ENCODE results near the gene AUP1. TPM values are rescaled to one million over a fixed set of nuclear protein-coding genes. Genes with fewer than 3 reads are reported as not detected.

Gene AUP1
- total RNA-seq, 4 donors from 2014 or later: 79.9 to 142 (median 105) TPM

DNA sequence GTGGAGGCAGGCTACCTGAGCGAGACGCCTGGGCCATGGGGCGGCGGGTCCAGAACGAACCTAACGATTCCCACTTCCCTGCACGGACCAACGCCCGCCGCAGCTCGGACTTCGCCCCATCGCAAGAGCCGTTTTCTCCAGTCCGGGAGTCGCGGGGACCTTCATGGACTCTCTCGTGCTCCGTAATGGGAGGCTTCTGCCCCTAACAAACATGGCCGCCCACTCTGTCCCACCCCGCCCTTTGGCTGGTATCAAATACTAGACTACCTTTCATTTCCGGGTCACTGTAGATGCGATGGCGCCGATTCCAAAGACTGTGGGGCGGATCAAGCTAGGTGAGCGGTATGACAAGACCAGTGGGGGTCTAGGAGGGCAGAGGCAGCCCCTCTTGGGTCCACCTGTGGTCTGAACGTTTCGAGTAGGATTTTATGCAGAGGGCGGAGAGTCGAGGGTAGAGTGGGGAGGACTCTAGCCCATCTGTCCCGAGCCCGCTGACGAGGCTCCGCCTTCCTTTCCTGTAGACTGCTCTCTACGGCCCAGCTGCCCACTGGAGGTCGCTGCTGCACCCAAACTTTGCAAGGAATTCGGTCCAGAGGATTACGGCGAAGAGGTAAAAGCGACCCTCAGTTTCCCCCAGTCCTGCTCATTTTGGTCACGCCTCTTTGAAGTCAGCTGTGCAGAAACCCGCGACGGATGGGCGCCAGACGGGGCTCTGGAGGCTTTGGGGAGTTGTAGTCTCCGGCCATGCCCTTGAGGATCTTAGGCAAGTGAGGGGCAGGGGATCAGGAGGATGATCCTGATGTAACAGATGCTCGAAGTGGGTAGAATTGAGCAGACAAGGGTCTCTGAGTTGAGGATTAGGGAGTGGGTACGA, 46.5 kb downstream of the AUP1 start, which contains the start of the genes CCDC142 and TTC31:
TSS of gene CCDC142 (minus strand) at position 198 of the 874 bp plus-strand sequence. CDS start at position 37, 161 bp downstream.
TSS of gene TTC31 (plus strand) at position 281 of the 874 bp plus-strand sequence. CDS start at position 296, 15 bp downstream.
- Histone ChIP-seq H3K4me3 (peak within 1 kb of the TSS; percentile 68 to 96 (median 84)), H3K9me3 (no peaks in the 10 kb centered on the region), H3K27ac (peak within 1 kb of the TSS; percentile 88 to 97 (median 90)), H3K4me1 (peaks cover 21 to 48% (median 24%) of the 10 kb centered on the region in 3 donors), H3K36me3 (peaks cover 0 to 63% (median 3%) of the 10 kb centered on the region in 3 donors), H3K27me3 (no peaks in the 10 kb centered on the region)
- DNase-seq: peak; percentile 86
- WGBS, 2 donors: 0% methylated on average over 7 to 20 of the region's 50 CpGs
- peak in 1 of 4 donors; percentile 45 for TF ChIP-seq POLR2A (IDR thresholded peaks at IDR 0.05)
- TF ChIP-seq, protein P1, sequence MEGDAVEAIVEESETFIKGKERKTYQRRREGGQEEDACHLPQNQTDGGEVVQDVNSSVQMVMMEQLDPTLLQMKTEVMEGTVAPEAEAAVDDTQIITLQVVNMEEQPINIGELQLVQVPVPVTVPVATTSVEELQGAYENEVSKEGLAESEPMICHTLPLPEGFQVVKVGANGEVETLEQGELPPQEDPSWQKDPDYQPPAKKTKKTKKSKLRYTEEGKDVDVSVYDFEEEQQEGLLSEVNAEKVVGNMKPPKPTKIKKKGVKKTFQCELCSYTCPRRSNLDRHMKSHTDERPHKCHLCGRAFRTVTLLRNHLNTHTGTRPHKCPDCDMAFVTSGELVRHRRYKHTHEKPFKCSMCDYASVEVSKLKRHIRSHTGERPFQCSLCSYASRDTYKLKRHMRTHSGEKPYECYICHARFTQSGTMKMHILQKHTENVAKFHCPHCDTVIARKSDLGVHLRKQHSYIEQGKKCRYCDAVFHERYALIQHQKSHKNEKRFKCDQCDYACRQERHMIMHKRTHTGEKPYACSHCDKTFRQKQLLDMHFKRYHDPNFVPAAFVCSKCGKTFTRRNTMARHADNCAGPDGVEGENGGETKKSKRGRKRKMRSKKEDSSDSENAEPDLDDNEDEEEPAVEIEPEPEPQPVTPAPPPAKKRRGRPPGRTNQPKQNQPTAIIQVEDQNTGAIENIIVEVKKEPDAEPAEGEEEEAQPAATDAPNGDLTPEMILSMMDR (IDR thresholded peaks at IDR 0.05): peak; percentile 83 to 92 (median 87)
- intact Hi-C loops (cut with DNase I): loop anchor here (5.0 to 10.0 kb wide), 2 partner anchors 44 to 102 kb away; partner anchors contain the start of genes AUP1, DQX1 and HTRA2

DNA sequence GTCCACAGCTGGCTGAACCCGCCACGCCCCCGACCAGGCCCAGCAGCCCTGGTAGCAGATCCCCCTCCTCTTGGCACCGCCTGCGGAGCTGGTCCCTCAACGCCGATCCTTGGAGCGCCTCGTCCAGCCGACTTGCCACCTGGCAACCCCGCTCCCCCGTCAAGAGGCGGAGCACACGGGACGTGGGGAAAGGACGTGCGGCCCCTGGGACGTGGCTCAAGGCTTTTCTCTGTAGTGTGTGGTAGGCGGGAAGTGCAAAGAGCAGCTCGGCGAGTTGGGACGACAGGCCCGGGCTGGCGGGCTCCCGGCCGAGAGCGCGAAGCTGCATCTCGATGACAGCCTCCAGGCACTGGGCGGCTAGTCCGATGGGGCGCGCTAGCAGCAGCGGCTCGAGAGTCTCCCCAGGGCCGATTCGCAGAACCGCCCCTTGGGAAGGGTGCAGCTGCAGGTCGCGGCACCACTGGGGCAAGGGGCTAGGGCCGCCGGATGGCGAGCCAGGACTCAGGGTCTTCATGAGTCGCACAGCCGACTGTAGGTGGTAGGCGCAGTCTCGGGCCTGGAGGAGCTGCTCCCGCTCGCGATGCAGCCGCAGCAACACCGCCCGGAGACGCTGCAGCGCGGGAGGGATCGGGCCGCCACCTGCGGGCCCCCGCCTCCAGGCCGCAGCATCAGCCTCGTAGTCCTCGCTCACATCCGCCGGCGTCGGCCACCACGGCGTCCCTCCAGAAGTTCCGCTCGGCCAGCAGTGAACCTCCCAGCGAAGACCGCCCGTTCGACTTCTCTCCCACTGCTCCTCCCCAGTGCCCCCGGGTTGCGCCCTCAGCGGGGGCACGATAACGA, 47.3 kb downstream of the AUP1 start:
- H3K9me3 ChIP-seq: no peaks in the 10 kb centered on the region
- H3K4me1 ChIP-seq: peaks cover 21 to 48% (median 24%) of the 10 kb centered on the region in 3 donors
- peaks cover 0 to 62% (median 3%) of the 10 kb centered on the region in 3 donors for H3K36me3 ChIP-seq
- DNase-seq: no peak
- peak overlapping the region; percentile 68 to 96 (median 84) for H3K4me3 ChIP-seq
- no peaks in the 10 kb centered on the region for H3K27me3 ChIP-seq
- H3K27ac ChIP-seq: peak overlapping the region; percentile 88 to 97 (median 90)
- no peak for TF ChIP-seq POLR2A (IDR thresholded peaks at IDR 0.05)
- TF ChIP-seq, protein P1 (IDR thresholded peaks at IDR 0.05): no peak
- 4% methylated on average over 31 of the region's 80 CpGs; no CpG with 5 or more reads in 1 of the 2 donors for WGBS, 2 donors
- intact Hi-C loops (cut with DNase I): loop anchor here (5.0 to 10.0 kb wide), 2 partner anchors 45 to 103 kb away; partner anchors contain the start of genes AUP1, DQX1 and HTRA2

DNA sequence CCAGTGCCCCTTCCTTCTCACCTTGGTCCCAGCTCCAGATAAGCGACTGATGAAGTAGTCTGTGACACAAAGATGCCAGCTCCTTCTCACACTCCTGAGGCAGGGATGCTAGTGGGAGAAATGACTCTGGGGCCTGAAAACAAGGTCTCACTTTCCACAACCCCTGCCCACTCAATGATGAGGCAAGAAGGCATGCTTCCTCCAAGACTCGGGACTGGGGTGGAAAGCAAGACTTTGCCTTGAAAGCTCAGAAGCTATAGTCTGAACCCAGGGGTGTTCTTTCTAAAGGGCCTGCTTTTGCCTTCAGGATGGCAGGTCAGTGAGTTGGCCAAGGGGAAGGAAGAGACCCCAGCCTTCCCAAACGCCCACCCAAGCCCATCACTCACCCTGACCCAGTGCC, 48.1 kb downstream of the AUP1 start:
- TF ChIP-seq, protein P1 (IDR thresholded peaks at IDR 0.05): no peak
- no peak for TF ChIP-seq POLR2A (IDR thresholded peaks at IDR 0.05)
- no peak for DNase-seq
- no peaks in the 10 kb centered on the region for H3K27me3 ChIP-seq
- WGBS, 2 donors: 83% methylated on average over 1 of the region's 3 CpGs; no CpG with 5 or more reads in 1 of the 2 donors
- intact Hi-C loops (cut with DNase I): loop anchor here (5.0 to 10.0 kb wide), 2 partner anchors 46 to 103 kb away; partner anchors contain the start of genes AUP1, DQX1 and HTRA2
- H3K4me1 ChIP-seq: peaks cover 21 to 48% (median 24%) of the 10 kb centered on the region in 3 donors
- H3K9me3 ChIP-seq: no peaks in the 10 kb centered on the region
- peak overlapping the region; percentile 68 to 96 (median 84) for H3K4me3 ChIP-seq
- peaks cover 0 to 58% (median 3%) of the 10 kb centered on the region in 3 donors for H3K36me3 ChIP-seq
- H3K27ac ChIP-seq: peak overlapping the region in 3 of 4 donors; percentile 88 to 97 (median 93)

Other genes starting within 250 kb of the AUP1 start
- gene SLC4A5, start 186.3 kb downstream of the AUP1 start, total RNA-seq: 1 to 10 TPM in 2 of 4 donors, under 1 TPM in 2; 0.62 to 2.3 (median 1.2) TPM
- gene DCTN1, start 149.4 kb downstream of the AUP1 start, total RNA-seq: 10 to 100 TPM; 67.1 to 80.1 (median 75.0) TPM
- gene C2orf81, start 108.1 kb downstream of the AUP1 start, total RNA-seq: under 1 TPM; 0.22 to 0.76 (median 0.59) TPM
- 1 to 10 TPM; 3.1 to 9.1 (median 6.0) TPM for gene WDR54, start 108.0 kb downstream of the AUP1 start, total RNA-seq
- 10 to 100 TPM; 20.2 to 37.8 (median 27.9) TPM for gene RTKN, start 87.8 kb downstream of the AUP1 start, total RNA-seq
- gene INO80B, start 74.6 kb downstream of the AUP1 start, total RNA-seq: 10 to 100 TPM in 3 of 4 donors, 1 to 10 TPM in 1; 5.4 to 41.9 (median 20.3) TPM
- 10 to 100 TPM; 14.2 to 34.1 (median 25.3) TPM for gene WBP1, start 71.3 kb downstream of the AUP1 start, total RNA-seq
- 10 to 100 TPM; 29.3 to 37.4 (median 33.9) TPM for gene MOGS, start 64.3 kb downstream of the AUP1 start, total RNA-seq
- 10 to 100 TPM; 10.7 to 25.2 (median 22.1) TPM for gene MRPL53, start 57.0 kb downstream of the AUP1 start, total RNA-seq
- 10 to 100 TPM in 2 of 4 donors, 1 to 10 TPM in 2; 6.5 to 24.6 (median 14.5) TPM for gene CCDC142, start 46.7 kb downstream of the AUP1 start, total RNA-seq
- 10 to 100 TPM; 11.2 to 27.7 (median 17.5) TPM for gene TTC31, start 46.6 kb downstream of the AUP1 start, total RNA-seq
- gene LBX2, start 30.1 kb downstream of the AUP1 start, total RNA-seq: under 1 TPM in 2 of 4 donors, not detected in 2; 0.38 to 0.57 TPM
- gene PCGF1, start 22.0 kb downstream of the AUP1 start, total RNA-seq: 10 to 100 TPM in 3 of 4 donors, 1 to 10 TPM in 1; 4.4 to 16.2 (median 14.7) TPM
- not detected for gene TLX2, start 15.3 kb downstream of the AUP1 start, total RNA-seq
- gene DQX1, start 3.5 kb downstream of the AUP1 start, total RNA-seq: 10 to 100 TPM in 1 of 4 donors, 1 to 10 TPM in 3; 3.8 to 13.3 (median 5.7) TPM
- gene HTRA2, start 227 bp upstream of the AUP1 start, total RNA-seq: 10 to 100 TPM; 16.9 to 25.8 (median 22.0) TPM
- 1 to 10 TPM in 2 of 4 donors, under 1 TPM in 1, not detected in 1; 0.48 to 4.3 (median 3.2) TPM for gene LOXL3, start 24.2 kb upstream of the AUP1 start, total RNA-seq
- 1 to 10 TPM in 2 of 4 donors, under 1 TPM in 1, not detected in 1; 0.88 to 6.7 (median 3.0) TPM for gene DOK1, start 25.0 kb upstream of the AUP1 start, total RNA-seq
- under 1 TPM in 1 of 4 donors, not detected in 3; 0.19 TPM for gene M1AP, start 118.6 kb upstream of the AUP1 start, total RNA-seq
- 1 to 10 TPM in 3 of 4 donors, under 1 TPM in 1; 0.42 to 6.1 (median 1.7) TPM for gene SEMA4F, start 124.5 kb upstream of the AUP1 start, total RNA-seq

Measured in esophagus squamous epithelium (tissue), 5 donors.